Kidney glomerular epithelial cell (primary cell): Measurements from ENCODE around the gene TRAPPC12.
"Not testable (repeated sequence)": the region's sequence is repeated elsewhere in the genome, so short reads cannot be mapped to it uniquely, and the experiment has no call there.

Source experiments
- DNase-seq: peaks from one replicate; lab custom pipeline; 2025; lab: John Stamatoyannopoulos, UW

TRAPPC12 gene

GRCh38 chr2:3432693-3433338, 53.3 kb downstream of the TRAPPC12 start:
- no peak for DNase-seq

- no peak for DNase-seq
Measured at GRCh38 chr2:3433339-3433699, 53.8 kb downstream of the TRAPPC12 start.

GRCh38 chr2:3433776-3434400, 54.4 kb downstream of the TRAPPC12 start:
- no peak for DNase-seq

GRCh38 chr2:3434654-3435053, 55.2 kb downstream of the TRAPPC12 start:
- no peak for DNase-seq

GRCh38 chr2:3435445-3435844, 56.0 kb downstream of the TRAPPC12 start:
- DNase-seq, result no peak

- DNase-seq, result no peak
Measured at GRCh38 chr2:3440477-3440876, 61.0 kb downstream of the TRAPPC12 start.

GRCh38 chr2:3441465-3441864, 62.0 kb downstream of the TRAPPC12 start:
- DNase-seq, result no peak

GRCh38 chr2:3442185-3442584, 62.7 kb downstream of the TRAPPC12 start:
- DNase-seq, result no peak

- no peak for DNase-seq
Measured at GRCh38 chr2:3443083-3443482, 63.6 kb downstream of the TRAPPC12 start.

- no peak for DNase-seq
Measured at GRCh38 chr2:3443506-3444084, 64.1 kb downstream of the TRAPPC12 start.

GRCh38 chr2:3445891-3446290, 66.4 kb downstream of the TRAPPC12 start:
- no peak for DNase-seq

GRCh38 chr2:3446381-3446780, 66.9 kb downstream of the TRAPPC12 start:
- DNase-seq, result no peak

- DNase-seq, result not testable (repeated sequence)
Measured at GRCh38 chr2:3447186-3447585, 67.7 kb downstream of the TRAPPC12 start.

GRCh38 chr2:3447789-3448317, 68.4 kb downstream of the TRAPPC12 start:
- DNase-seq, result no peak

- not testable (repeated sequence) for DNase-seq
Measured at GRCh38 chr2:3448441-3448911, 69.0 kb downstream of the TRAPPC12 start.

GRCh38 chr2:3449086-3449485, 69.6 kb downstream of the TRAPPC12 start:
- DNase-seq, result no peak

- DNase-seq, result no peak
Measured at GRCh38 chr2:3449936-3450335, 70.4 kb downstream of the TRAPPC12 start.

GRCh38 chr2:3450385-3451010, 71.0 kb downstream of the TRAPPC12 start:
- DNase-seq, result no peak

GRCh38 chr2:3451169-3451568, 71.7 kb downstream of the TRAPPC12 start:
- DNase-seq, result no peak

- no peak for DNase-seq
Measured at GRCh38 chr2:3451926-3452671, 72.6 kb downstream of the TRAPPC12 start.

- no peak for DNase-seq
Measured at GRCh38 chr2:3453190-3453999, 73.9 kb downstream of the TRAPPC12 start.
